ENCODE data around the gene NODAL.
"Not testable (repeated sequence)": the region's sequence is repeated elsewhere in the genome, so short reads cannot be mapped to it uniquely, and the experiment has no call there.

NODAL gene

GRCh38 chr10:70441161-70441894, at the start of gene NODAL:
Gene NODAL (minus strand): TSS chr10:70441681. CDS start chr10:70441667, 14 bp downstream.
- DNase-seq (ENCODE audit: low spot score): no peak
- TF ChIP-seq, protein P1, sequence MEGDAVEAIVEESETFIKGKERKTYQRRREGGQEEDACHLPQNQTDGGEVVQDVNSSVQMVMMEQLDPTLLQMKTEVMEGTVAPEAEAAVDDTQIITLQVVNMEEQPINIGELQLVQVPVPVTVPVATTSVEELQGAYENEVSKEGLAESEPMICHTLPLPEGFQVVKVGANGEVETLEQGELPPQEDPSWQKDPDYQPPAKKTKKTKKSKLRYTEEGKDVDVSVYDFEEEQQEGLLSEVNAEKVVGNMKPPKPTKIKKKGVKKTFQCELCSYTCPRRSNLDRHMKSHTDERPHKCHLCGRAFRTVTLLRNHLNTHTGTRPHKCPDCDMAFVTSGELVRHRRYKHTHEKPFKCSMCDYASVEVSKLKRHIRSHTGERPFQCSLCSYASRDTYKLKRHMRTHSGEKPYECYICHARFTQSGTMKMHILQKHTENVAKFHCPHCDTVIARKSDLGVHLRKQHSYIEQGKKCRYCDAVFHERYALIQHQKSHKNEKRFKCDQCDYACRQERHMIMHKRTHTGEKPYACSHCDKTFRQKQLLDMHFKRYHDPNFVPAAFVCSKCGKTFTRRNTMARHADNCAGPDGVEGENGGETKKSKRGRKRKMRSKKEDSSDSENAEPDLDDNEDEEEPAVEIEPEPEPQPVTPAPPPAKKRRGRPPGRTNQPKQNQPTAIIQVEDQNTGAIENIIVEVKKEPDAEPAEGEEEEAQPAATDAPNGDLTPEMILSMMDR (IDR thresholded peaks at IDR 0.05; ENCODE audit: extremely low read depth, missing control alignments): no peak

- TF ChIP-seq, protein P1 (IDR thresholded peaks at IDR 0.05; ENCODE audit: extremely low read depth, missing control alignments): no peak
- DNase-seq (ENCODE audit: low spot score): no peak
Observed at GRCh38 chr10:70490142-70490541, 48.7 kb upstream of the NODAL start.

DNA sequence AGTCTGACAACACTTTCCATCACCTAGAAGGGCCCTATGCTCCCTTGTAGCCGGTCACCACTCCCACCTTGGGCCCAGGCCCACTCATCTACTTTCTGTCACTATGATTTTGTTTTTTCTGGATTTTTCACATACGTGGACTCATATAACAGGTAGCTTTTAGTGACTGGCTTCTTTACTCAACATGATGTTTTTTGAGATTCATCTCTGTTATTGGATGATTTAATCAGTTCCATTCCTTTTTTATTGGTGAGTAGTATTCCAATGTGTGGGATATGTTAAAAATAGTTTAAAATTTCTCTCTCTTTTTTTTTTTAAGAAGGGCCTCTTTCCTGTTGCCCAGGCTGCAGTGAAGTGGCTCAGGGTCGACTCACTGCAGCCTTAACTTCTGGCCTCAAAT, 46.3 kb upstream of the NODAL start:
- DNase-seq (ENCODE audit: low spot score): no peak
- TF ChIP-seq, protein P1 (IDR thresholded peaks at IDR 0.05; ENCODE audit: extremely low read depth, missing control alignments): no peak

- not testable (repeated sequence) for DNase-seq (ENCODE audit: low spot score)
Observed at GRCh38 chr10:70483872-70484271, 42.4 kb upstream of the NODAL start.

- no peak for DNase-seq (ENCODE audit: low spot score)
- TF ChIP-seq, protein P1 (IDR thresholded peaks at IDR 0.05; ENCODE audit: extremely low read depth, missing control alignments): no peak
Observed at GRCh38 chr10:70482982-70483760, 41.7 kb upstream of the NODAL start.

- TF ChIP-seq, protein P1 (IDR thresholded peaks at IDR 0.05; ENCODE audit: extremely low read depth, missing control alignments): no peak
- DNase-seq (ENCODE audit: low spot score): no peak
Observed at GRCh38 chr10:70481831-70482530, 40.5 kb upstream of the NODAL start.

GRCh38 chr10:70481105-70481504, 39.6 kb upstream of the NODAL start:
- TF ChIP-seq, protein P1 (IDR thresholded peaks at IDR 0.05; ENCODE audit: extremely low read depth, missing control alignments): no peak
- no peak for DNase-seq (ENCODE audit: low spot score)
